DMS 273 (cell line): ENCODE measurements around the gene CPLANE2.
"Not testable (repeated sequence)": the region's sequence is repeated elsewhere in the genome, so short reads cannot be mapped to it uniquely, and the experiment has no call there.

ENCODE experiments used
- DNase-seq: peaks from one replicate; lab custom pipeline; 2025; ENCODE audit not compliant: unreplicated experiment; lab: John Stamatoyannopoulos, UW

CPLANE2 gene

DNA sequence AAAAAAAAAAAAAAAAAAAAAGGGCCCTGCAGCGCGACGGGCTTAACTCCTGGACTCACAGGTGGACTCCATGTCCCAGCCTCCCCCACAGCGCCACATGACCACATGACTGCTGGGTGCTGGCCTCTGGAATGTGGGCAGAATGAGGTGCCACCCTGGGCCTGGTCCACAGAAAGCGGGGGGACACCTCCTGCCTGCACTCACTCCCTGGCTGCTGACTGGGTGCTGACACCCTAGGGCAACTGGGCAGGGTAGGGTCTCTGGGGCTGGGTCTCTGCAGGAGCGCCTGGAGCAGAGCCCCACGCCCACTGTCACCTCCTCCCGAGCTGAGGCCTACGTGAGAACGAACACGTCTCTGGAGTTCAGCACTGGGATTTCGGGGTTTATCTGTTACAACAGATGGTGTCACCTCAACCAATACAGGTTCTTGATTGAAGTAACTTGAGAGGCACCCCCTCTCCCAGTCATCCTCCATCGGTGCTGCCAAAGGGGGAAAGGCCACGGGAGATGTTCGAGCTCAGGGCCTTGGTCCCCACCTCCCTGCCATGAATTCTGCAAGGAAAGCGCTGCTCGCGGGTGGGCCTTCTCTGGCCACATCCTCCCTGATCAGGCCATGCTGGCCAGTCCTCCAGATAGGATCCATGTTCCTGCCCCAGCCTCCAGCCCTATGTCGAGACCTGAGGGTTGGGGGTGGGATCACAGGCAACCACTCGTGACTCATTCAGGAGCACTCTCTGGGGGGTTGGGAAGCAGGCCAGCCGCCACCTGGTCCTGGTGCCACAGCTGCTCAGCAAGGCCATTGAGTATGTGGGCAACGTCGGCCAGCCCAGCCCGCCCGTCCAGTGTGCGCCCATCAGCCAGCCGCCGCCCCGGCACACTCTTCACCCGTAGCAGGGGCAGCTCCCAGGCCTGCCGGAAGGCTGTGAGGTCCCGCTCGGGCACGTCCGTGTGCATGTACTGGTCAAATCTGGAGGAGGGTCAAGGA is 5.4 kb downstream of the CPLANE2 start:
- no peak for DNase-seq

DNA sequence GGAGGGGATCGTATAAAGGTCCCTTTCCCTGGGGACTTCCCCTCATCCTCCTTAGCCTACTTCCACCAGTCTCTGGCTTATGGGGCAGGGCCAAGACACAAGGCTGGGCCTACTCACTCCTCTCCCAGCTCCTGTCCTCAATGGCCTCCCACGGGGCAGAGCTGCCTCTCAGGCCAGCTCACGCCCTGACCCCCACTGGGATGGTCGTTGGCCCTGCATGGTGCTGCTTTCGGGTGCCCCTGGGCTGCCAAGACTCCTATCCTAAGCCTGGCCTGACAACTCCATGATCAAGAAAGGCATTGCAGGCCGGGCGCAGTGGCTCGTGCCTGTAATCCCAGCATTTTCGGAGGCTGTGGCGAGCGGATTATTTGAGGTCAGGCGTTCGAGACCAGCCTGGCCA is 6.2 kb downstream of the CPLANE2 start:
- DNase-seq, result no peak

DNA sequence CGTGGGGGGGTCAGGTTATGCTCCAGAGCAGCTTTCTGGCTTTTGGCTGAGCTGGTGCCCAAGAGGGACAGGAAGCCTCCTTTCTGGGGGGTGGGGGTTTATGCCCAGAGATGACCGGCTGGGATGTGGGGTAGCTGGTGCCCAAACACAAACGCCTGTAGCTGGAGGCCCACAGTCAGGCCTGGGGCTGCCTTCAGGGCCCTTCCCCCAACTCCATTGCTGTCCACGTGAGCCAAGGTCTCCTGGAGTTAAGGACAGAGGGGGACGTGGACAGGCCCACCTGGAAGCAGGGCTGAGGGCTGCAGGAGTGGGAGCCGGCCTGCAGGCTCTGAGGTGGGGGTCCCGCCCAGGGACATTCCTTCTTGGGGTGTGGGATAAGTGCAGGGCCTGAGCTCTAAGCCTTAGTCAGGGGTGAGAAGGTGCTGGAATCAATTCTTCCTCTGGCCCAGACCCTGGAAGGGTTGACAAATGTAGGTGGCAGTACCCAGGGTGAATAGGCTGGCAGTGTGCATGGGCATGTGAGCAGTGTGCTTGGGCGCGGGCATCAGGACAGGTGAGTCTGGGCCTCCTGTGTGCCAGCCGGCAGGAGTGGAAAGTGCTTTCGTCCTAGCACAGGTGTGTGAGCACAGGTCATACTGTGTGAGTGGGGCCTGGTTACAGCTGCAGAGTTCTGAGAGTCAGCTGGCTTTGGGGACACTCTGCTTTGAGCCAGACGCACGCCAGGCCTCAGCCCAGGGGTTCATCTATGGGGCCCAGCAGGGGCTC is 6.8 kb downstream of the CPLANE2 start:
- no peak for DNase-seq

DNA sequence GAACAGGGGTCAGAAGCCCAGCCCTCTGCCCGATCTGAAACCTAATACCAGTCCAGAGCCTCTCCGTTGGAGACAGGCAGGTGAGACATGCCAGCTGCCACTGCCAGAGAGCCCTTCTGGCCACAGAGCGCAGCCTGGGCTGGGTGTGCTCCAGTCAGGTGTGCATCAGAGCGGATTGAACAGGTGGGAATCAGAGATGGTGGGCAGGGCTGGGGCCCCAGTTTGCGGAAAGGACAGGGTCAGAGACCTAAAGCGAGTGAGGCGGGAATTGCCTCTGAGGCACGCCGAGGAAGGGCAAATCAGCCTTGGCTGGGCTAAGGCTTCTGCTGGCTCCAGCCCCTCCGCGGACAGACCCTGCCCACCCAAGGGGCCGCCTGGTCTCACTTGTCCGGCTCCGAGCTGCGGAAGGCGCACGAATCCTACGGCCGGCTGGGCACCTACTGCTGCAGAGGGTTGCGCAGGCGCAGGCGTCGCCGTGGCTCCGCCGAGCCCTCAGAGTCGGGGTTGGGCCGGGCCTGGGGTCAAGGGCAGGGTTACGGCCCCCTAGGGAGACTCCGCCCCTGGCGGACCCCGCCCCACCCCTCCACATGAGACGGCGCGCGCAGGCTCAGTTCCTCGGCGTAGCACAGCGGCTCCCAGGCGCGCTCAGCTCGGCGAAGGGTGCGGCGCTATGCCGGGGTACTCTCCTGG is 10.3 kb downstream of the CPLANE2 start:
- no peak for DNase-seq

DNA sequence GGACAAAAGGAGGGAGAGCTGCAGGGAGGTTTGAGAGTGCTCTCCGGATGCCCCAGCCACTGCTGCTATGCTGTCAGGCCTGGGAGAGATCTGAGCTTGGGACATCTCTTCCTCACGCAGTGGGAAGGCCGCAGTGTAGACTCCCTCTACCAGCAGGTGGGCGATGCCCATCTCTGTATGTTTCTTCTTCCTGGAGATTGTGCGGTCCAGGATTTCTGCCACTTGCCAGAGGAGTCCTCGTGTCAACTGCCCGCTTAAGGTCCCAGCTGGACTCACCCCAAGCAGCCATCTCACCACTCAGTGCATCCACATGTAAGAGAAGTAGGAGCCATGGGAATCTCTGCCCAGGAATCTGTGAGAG is 10.9 kb downstream of the CPLANE2 start:
- DNase-seq, result no peak

DNA sequence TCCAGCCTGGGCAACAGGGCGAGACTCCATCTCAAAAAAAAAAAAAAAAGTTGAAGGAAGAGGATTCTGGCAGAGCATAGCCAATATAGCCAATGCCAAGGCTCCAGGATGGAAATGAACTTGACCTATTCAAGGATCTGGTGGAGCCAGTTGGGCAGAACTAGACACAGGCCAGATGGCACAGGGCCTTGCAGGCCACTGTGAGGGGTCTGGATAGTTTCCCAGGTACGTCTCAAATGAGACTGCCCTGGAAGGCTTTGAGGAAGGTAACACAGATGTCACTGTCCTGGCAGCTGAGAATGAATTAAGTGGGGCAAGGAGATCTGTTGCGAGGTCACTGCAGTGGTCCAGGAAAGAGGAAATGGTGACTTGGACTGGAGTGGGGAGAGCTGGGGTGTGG is 12.5 kb downstream of the CPLANE2 start:
- peak; percentile 25 for DNase-seq

DNA sequence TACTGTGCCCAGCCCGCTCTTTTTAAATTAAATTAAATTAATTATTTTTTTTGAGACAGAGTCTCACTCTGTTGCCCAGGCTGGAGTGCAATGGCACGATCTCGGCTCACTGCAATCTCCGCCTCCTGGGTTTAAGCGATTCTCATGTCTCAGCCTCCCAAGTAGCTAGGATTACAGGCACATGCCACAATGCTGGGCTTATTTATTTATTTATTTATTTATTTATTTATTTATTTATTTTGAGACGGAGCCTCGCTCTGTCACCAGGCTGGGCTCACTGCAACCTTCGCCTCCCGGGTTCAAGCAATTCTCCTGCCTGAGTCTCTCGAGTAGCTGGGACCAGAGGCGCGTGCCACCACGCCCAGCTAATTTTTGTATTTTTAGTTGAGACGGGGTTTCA is 14.3 kb downstream of the CPLANE2 start:
- not testable (repeated sequence) for DNase-seq

DNA sequence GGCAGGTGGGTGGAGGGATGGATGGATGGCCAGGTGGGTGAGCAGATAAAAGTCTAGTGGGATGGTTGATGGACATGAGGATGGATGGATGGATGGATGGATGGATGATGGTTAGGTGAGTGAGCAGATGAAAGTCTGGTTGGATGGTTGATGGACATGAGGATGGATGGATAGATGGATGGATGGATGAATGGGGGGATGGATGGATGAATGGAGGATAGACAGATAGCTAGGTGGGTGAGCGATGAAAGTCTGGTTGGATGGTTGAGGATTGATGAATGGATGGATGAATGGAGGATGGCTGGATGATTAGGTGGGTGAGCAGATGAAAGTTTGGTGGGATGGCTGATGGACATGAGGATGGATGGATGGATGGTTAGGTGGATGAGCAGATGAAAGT is 15.5 kb downstream of the CPLANE2 start:
- no peak for DNase-seq

DNA sequence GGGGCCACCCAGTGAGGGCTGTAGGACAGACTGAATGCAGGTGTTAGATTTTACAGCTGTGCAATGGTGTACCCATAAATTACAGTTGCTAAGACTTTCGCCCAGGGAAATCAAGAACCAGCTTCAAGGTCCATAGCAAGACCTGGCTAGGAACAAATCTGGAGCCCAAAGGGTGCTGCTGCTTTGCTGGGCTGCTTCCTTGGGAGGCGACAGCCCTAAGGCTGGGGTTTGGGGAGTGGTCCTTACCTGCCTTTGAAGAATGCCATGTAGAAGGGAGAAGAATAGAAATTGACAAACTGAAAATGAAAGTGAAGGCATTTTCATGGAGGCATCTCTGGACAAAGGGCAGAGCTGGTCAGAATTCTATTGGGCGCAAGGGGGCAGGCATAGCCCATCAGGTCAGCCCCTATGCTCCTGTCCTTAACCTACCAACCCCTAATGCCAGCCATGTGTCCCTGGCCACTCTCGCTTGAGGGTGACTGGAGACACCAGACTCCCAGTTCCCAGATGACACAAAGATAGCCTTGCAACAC is 16.9 kb downstream of the CPLANE2 start:
- no peak for DNase-seq

DNA sequence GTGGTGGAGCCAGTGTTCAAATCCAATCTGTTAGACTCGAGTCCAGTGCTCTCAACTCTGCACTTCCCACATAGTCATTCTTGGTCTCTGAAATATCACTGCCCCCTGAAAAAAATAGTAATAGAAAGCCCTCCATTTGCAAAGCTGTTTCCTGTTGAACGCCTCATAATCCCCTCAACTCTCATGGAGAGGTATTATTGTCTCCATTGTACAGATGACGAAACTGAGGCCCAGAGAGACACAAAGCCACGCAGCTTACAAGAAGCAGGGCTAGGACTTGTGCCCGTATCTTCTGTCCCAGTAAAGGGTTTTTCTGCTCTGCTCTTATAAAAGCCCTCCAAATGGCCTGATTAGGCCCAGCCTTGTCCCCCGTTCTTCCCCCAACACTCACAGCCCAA is 18.3 kb downstream of the CPLANE2 start:
- DNase-seq, result no peak

DNA sequence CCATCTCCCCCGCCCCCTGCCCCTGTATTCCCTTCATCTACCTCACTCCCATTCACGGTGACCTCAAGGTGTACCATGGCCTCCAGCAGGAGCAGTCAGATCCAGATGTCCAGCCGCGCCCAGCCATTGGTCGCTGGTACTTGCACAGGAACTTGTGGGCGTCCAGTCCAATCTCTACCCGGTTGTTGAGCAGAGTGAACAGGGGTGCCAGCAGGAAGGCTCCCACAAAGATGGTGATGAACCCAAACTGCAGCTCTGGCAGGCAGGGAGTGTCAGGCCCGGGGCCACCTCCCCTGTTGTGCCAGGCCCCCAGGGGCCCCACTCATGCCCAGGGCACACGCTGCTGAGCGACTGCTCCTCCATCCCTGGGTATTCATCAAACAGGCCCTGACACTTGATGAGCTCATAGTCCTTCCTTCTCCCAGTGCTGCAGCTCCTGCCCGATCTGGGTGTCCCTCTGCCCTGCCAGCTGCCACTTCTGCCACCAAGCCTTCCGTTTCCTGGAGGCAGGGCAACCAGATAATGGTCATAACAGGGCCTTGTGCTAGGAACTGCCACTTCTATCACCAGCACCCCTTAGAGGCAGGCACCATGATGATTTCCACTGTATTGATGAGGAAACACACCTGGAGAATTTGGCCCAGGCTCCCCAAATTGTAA is 18.8 kb downstream of the CPLANE2 start:
- DNase-seq, result no peak

DNA sequence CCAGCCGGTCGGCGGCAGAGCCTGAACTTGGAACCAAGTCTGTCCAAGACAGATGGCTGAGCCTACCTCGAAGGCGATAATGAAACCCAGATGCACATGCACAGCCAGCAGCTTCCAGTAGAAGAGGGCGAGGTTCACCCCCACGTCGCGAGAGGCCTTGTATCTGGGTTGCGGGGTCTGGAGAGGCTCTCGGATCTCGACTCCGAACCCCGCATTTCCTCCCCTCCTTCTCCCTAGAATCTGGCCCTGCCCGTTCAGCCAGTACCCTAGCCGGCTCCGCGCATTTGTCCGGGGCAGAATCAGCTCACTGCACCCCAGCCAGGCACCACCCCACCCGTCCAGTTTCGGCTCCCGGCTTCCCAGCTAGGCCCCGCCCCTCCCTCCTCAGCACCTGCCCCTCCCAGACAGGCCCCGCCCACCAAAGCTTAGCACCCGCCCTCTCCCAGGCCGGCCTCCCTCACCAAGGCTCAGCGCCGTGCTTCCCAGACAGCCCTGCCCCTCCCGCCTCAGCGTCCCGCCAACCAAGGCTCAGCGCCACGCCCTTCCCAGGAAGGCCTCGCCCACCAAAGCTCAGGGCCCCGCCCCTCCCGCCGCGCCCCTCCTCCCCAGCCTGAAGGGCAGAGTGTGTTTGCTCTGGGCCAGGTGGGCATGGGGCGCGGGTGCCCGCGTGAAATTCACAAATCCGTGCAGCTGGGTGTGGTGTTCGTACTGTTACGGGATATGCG is 19.8 kb downstream of the CPLANE2 start:
- peak; percentile 98 for DNase-seq

DNA sequence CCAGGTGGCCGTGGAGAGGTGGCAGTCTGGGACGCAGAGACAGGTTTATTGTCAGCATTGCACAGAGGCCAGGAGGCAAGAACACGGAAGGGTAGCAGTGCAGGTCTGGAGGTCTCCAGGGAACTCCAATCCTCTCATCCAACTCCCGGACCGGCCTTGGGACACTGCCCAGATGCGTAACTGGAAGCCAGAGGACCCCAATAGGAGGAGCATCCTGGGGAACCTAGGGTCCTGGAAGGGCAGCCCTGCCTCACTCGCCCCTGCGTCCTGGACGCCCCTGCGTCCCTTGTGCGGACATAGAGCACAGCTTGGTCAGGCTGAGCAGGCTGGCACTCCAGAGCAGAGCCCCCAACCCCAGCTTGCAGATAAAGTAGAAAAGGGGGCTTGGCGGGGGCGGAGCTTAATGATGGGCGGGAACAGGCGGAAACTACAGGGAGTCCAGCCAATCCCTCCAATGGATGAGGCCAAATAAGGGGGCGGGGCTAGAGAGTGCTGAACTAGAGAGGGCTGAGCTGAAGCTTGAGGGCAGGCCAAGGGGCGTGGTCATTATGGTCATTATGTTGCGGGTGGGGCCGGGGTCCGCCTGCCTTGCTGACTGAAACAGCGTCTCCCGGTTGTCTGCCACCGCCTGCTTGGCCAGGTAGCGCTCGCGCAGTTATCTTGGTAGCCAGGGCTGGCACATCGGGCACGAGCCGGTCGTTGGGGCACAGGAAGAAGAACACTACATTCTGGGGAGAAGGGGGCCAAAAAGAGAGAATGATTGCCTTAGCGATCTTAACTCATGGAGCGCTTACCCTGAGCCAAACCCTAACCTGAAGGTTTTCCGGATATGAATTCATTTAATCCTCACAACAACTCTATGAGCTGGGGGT is 20.9 kb downstream of the CPLANE2 start:
- peak; percentile 91 for DNase-seq

DNA sequence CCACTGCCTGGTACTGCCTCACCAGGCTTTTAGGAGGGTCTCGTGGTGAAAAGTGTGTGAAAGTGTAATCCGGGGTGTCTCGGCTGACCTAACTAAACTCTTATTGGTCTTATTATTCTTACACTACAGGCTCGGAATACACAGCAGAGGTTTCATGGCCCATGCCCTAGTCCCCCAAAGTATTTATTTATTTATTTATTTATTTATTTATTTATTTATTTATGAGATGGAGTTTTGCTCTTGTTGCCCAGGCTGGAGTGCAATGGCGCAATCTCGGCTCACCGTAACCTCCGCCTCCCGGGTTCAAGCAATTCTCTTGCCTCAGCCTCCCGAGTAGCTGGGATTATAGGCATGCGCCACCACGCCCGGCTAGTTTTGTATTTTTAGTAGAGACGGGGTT is 21.7 kb downstream of the CPLANE2 start:
- not testable (repeated sequence) for DNase-seq

DNA sequence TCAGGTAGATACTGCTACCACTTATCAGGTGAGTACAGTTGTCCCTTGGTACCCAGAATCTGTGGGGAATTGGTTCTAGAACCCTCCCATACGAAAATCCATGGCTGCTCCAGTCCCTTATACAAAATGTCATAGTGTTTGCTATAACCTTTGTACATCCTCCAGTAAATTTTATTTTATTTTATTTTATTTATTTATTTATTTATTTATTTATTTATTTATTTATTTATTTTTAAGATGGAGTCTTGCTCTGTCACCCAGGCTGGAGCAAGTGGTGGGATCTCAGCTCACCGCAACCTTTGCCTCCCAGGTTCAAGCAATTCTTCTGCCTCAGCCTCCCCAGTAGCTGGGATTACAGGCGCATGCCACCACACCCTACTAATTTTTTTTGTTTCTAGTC is 23.4 kb downstream of the CPLANE2 start:
- DNase-seq, result not testable (repeated sequence)

DNA sequence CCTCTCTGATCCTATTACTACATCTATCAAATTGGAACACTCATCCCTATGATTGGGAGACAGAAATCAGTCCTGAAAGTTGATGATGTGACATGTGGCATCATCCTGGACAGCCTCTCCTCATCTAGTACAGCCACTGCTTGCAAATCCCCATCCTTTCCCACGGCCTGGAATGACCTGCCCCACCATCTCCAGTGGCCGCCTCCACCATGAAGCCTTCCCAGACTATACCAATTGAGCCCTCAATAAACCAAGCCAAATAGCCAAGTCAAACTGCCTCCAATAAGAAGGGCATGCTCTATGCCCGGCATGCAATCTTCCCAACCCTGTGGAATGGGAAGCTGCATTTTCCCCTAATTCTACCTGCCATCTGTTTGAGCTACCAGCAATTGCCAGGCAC is 24.0 kb downstream of the CPLANE2 start:
- DNase-seq, result no peak

DNA sequence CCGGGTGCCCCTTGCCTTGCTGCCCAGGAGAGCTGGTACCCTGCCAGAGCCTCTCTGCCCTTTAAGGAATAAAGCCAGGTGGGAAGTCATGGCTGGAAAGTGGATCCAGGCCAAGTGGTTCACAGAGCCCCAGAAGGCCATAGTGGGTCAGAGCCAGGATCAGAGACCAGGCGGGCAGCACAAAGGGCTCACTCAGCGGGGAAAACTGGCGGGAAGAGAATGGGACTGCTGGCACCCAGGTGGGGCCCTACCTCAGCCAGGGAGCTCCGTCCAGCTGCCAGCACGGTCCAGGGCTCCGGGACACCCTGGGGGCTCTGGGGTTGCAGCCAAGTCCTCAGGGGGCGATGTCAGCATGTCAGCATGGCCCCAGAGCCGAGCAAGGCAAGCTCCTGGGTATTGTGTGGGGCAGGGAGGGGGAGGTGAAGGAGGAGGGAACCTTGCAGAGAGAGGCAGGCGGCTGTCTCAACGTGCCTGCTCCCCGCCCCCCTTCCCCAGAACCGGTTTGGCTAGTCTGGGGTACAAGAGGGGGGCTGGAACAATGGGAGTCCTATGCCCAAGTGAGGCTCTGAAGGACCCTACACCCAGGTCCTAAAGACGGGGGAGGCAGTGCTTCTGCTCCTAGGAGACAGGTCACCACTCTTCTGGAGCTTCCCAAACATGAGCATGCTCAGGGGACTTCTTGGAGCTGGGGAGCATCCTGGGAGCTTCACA is 24.6 kb downstream of the CPLANE2 start, which contains the start of gene ARHGEF19:
TSS of gene ARHGEF19 (minus strand) at position 402 of the 711 bp plus-strand sequence. CDS start 3,598 bp downstream, outside the sequence.
- peak; percentile 31 for DNase-seq

DNA sequence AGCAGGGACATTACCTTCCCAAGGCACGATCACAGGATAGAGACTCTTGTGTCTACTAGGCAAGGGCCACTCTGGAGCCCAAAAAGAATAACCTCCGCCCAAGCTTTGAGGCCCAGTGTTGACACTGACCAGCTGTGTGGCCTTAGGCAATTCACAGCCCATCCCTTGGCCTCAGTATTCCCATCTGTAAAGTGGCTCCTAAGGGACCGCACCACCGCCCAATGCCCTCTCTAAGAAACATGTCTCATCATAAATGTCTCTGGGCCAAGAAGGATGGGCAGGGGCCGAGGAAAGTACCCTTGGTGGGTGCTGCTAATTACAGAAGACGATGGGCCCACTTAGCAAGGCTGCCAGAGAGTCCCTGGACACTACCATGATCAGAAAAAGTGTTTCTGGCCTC is 25.2 kb downstream of the CPLANE2 start:
- no peak for DNase-seq
